GM19023 (cell line): ENCODE results near the gene NUDCD3.
"Not testable (repeated sequence)": the region's sequence is repeated elsewhere in the genome, so short reads cannot be mapped to it uniquely, and the experiment has no call there.

ENCODE experiments used
- ATAC-seq: cut with Tn5 transposase; IDR thresholded peaks from one replicate; pipeline ENCODE4 v1.9.1; 2021; ENCODE audit warnings: mild to moderate bottlenecking, moderate library complexity; ENCODE audit not compliant: unreplicated experiment

NUDCD3 gene

GRCh38 chr7:44518761-44519160, 28.3 kb upstream of the NUDCD3 start:
- no peak for ATAC-seq

GRCh38 chr7:44517175-44517574, 26.7 kb upstream of the NUDCD3 start:
- ATAC-seq, result no peak

- ATAC-seq, result no peak
These were observed 25.3 kb upstream of the NUDCD3 start for GRCh38 chr7:44515590-44516268.

- ATAC-seq, result no peak
These were observed 22.3 kb upstream of the NUDCD3 start for GRCh38 chr7:44512736-44513135.

- no peak for ATAC-seq
These were observed 21.5 kb upstream of the NUDCD3 start for GRCh38 chr7:44511863-44512468.

- no peak for ATAC-seq
These were observed 20.8 kb upstream of the NUDCD3 start for GRCh38 chr7:44511236-44511635.

- no peak for ATAC-seq
These were observed 18.0 kb upstream of the NUDCD3 start for GRCh38 chr7:44508328-44509030.

- not testable (repeated sequence) for ATAC-seq
These were observed 16.3 kb upstream of the NUDCD3 start for GRCh38 chr7:44506592-44507288.

- no peak for ATAC-seq
These were observed 15.1 kb upstream of the NUDCD3 start for GRCh38 chr7:44505595-44505994.

GRCh38 chr7:44498230-44498954, 7.9 kb upstream of the NUDCD3 start:
- ATAC-seq, result no peak

GRCh38 chr7:44497155-44498027, 6.9 kb upstream of the NUDCD3 start:
- ATAC-seq, result no peak

GRCh38 chr7:44496385-44496784, 5.9 kb upstream of the NUDCD3 start:
- no peak for ATAC-seq

GRCh38 chr7:44494960-44495359, 4.5 kb upstream of the NUDCD3 start:
- ATAC-seq, result no peak

GRCh38 chr7:44491229-44491628, 771 bp upstream of the NUDCD3 start:
- no peak for ATAC-seq

- peak; percentile 34 for ATAC-seq
These were observed 505 bp downstream of the NUDCD3 start for GRCh38 chr7:44489955-44490350.

GRCh38 chr7:44488955-44489354, 1.5 kb downstream of the NUDCD3 start:
- no peak for ATAC-seq

GRCh38 chr7:44486693-44487092, 3.8 kb downstream of the NUDCD3 start:
- no peak for ATAC-seq

- ATAC-seq, result no peak
These were observed 4.5 kb downstream of the NUDCD3 start for GRCh38 chr7:44486001-44486400.

- ATAC-seq, result no peak
These were observed 5.8 kb downstream of the NUDCD3 start for GRCh38 chr7:44484482-44485313.
